ENCODE data around the gene RBM7. TPM values are rescaled to one million over a fixed set of nuclear protein-coding genes. Genes with fewer than 3 reads are reported as not detected.

Gene RBM7
- total RNA-seq, 1 experiment from 2014 or later, result 41.1 TPM

DNA sequence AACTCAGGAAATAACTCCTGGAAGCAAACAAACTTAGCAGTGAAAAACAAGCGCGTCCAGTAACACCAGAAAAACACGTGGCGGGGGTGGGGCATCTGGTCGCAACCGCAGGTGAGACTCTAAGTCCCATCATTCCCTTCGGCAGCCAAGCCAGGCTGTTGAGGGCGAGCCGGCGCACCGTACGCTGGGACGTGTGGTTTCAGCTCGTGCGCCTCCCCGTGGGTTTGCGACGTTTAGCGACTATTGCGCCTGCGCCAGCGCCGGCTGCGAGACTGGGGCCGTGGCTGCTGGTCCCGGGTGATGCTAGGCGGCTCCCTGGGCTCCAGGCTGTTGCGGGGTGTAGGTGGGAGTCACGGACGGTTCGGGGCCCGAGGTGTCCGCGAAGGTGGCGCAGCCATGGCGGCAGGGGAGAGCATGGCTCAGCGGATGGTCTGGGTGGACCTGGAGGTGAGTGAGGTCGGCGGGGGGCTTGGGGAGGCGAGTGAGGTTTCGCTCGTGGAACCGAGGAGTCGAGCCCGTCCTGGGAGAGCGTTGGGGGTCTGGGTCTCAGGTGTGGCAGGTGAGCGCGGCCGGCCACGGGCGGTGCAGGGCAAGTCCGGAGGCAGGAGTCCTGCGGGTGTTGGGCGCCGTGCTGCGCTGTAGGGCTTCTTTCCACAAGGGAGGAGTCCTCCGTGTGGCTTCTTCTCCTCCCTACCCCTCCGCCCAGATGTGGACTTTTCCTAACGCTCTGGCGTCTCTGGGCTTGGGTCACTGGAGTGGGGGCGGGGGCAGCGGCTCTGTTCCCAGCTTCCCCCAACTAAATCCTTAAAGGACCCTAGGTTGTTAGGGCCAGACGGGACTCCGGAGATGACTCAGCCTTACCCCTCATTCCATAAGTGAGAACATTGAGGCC lies 39.0 kb downstream of the RBM7 start, which contains the start of gene REXO2:
REXO2 (plus strand) TSS at position 239 of the 892 bp plus-strand sequence; CDS start at position 301, 62 bp downstream.
- H3K27me3 ChIP-seq (replicated peaks; ENCODE audit: insufficient read depth, low read depth, low read length, poor library complexity), result no peaks in the 10 kb centered on the region
- no peaks in the 10 kb centered on the region for H3K36me3 ChIP-seq (ENCODE audit: insufficient read depth, low read length, poor library complexity, severe bottlenecking)
- no peaks in the 10 kb centered on the region for H3K9me3 ChIP-seq (ENCODE audit: low read depth, low read length, poor library complexity, severe bottlenecking)
- H3K4me1 ChIP-seq (ENCODE audit: insufficient read depth, low read length, poor library complexity, severe bottlenecking), result peaks cover 3% of the 10 kb centered on the region
- ChIA-PET POLR2A (ENCODE audit: low non-redundant PET) (no interaction called here), CTCF (no interaction called here)
- DNase-seq (ENCODE audit: low spot score), result peak; percentile 99
- TF ChIP-seq, protein P1, sequence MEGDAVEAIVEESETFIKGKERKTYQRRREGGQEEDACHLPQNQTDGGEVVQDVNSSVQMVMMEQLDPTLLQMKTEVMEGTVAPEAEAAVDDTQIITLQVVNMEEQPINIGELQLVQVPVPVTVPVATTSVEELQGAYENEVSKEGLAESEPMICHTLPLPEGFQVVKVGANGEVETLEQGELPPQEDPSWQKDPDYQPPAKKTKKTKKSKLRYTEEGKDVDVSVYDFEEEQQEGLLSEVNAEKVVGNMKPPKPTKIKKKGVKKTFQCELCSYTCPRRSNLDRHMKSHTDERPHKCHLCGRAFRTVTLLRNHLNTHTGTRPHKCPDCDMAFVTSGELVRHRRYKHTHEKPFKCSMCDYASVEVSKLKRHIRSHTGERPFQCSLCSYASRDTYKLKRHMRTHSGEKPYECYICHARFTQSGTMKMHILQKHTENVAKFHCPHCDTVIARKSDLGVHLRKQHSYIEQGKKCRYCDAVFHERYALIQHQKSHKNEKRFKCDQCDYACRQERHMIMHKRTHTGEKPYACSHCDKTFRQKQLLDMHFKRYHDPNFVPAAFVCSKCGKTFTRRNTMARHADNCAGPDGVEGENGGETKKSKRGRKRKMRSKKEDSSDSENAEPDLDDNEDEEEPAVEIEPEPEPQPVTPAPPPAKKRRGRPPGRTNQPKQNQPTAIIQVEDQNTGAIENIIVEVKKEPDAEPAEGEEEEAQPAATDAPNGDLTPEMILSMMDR (conservative IDR thresholded peaks at IDR 0.05; ENCODE audit: low read depth, low read length), result peak; percentile 8; the same call in 1 of the 2 replicates
- no peak for TF ChIP-seq EZH2 (IDR thresholded peaks at IDR 0.05; ENCODE audit: borderline replicate concordance, low read depth, low read length, poor library complexity, severe bottlenecking)
- peak within 1 kb of the TSS; percentile 74 for H3K4me3 ChIP-seq (ENCODE audit: low read depth, low read length, poor library complexity, severe bottlenecking)
- BruUV-seq (replicated peaks), result no TSS peak
- intact Hi-C loops (cut with micrococcal nuclease; ENCODE audit: unreplicated experiment), result loop anchor here (5.0 kb wide), 1 partner anchor 37 kb away; the partner anchor contains the start of genes C11orf71 and RBM7
- H3K27ac ChIP-seq (ENCODE audit: low read depth, low read length, poor library complexity, severe bottlenecking), result peak within 1 kb of the TSS; percentile 52

DNA sequence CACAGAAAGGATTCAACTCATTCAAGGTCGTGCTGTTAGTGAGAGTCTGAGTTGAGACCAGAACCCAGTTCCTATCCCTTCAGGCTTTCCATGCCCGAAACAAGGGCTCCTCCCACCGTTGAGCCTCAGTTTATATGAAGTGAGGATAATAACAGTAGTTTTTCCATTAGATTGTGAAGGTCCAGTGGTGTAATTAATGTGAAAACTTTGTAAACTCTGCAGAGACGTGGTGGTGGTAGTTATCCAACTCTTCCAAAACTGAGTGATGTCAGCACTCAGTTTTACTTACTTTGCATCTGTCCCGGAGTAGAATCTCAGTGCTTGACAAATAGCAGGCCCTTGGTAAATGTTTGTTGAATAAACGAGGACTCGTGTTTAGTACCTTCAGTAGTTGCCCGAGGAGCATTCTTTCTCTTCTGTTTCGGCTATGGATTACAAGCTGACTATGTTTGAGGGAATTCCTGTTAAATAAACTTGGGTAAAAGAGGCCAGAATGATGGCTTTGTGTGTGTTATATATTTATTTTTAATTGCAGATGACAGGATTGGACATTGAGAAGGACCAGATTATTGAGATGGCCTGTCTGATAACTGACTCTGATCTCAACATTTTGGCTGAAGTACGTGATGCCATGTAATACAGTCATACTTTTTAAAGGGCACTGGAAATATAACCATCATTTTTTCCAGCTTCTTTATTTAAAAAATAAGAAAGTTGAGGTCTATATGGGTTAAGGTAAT lies 39.8 kb downstream of the RBM7 start:
- POLR2A ChIA-PET (ENCODE audit: low non-redundant PET), result no interaction called here
- CTCF ChIA-PET, result no interaction called here
- H3K27ac ChIP-seq (ENCODE audit: low read depth, low read length, poor library complexity, severe bottlenecking), result peak overlapping the region; percentile 52
- peak overlapping the region; percentile 74 for H3K4me3 ChIP-seq (ENCODE audit: low read depth, low read length, poor library complexity, severe bottlenecking)
- no TSS peak for BruUV-seq (replicated peaks)
- H3K9me3 ChIP-seq (ENCODE audit: low read depth, low read length, poor library complexity, severe bottlenecking), result no peaks in the 10 kb centered on the region
- no peaks in the 10 kb centered on the region for H3K36me3 ChIP-seq (ENCODE audit: insufficient read depth, low read length, poor library complexity, severe bottlenecking)
- TF ChIP-seq, protein P1 (conservative IDR thresholded peaks at IDR 0.05; ENCODE audit: low read depth, low read length), result no peak
- no peak for TF ChIP-seq EZH2 (IDR thresholded peaks at IDR 0.05; ENCODE audit: borderline replicate concordance, low read depth, low read length, poor library complexity, severe bottlenecking)
- no peaks in the 10 kb centered on the region for H3K27me3 ChIP-seq (replicated peaks; ENCODE audit: insufficient read depth, low read depth, low read length, poor library complexity)
- peaks cover 3% of the 10 kb centered on the region for H3K4me1 ChIP-seq (ENCODE audit: insufficient read depth, low read length, poor library complexity, severe bottlenecking)
- DNase-seq (ENCODE audit: low spot score), result no peak
- intact Hi-C loops (cut with micrococcal nuclease; ENCODE audit: unreplicated experiment), result no loop called here

DNA sequence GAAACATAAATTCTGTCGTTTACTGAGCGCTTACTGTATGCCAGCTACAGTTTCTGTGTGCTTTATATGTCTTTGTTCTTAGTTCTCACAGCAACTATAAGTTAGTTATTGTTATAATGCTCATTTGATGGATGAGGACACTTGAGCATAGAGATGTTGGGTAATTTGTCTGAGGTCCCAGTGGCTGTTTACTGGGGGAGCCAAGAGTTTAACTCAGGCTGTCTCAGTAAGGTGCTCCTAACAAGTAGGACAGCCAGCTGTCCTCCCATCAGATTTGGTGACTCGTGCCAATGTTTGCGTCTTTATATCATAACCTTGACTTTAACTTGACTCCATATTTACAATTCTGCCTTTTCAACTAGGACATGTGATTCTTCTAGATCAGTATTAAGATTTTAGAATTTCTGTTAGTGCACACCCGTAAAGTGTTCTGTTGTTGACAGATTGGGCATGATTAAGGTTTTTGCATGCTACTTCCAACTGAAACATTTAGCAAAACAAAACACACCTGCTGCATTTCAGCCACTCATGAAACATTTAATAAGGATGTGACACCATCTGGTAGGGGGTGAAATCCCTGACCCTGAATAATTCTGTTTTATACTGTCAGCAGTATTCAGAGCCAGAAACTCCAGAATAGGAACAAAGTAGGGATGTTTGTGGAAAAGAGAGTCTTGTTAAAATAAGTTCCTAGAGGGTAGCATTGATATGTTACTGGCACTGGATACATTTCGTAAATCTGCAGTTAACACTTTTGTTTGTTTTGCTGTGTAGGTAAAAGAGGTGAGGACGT lies 40.7 kb downstream of the RBM7 start:
- DNase-seq (ENCODE audit: low spot score), result no peak
- Histone ChIP-seq H3K27ac (ENCODE audit: low read depth, low read length, poor library complexity, severe bottlenecking) (no peak overlapping the region), H3K27me3 (replicated peaks; ENCODE audit: insufficient read depth, low read depth, low read length, poor library complexity) (no peaks in the 10 kb centered on the region), H3K4me1 (ENCODE audit: insufficient read depth, low read length, poor library complexity, severe bottlenecking) (peaks cover 3% of the 10 kb centered on the region), H3K36me3 (ENCODE audit: insufficient read depth, low read length, poor library complexity, severe bottlenecking) (no peaks in the 10 kb centered on the region), H3K9me3 (ENCODE audit: low read depth, low read length, poor library complexity, severe bottlenecking) (no peaks in the 10 kb centered on the region), H3K4me3 (ENCODE audit: low read depth, low read length, poor library complexity, severe bottlenecking) (peak overlapping the region; percentile 74)
- ChIA-PET CTCF (no interaction called here), POLR2A (ENCODE audit: low non-redundant PET) (no interaction called here)
- no peak for TF ChIP-seq EZH2 (IDR thresholded peaks at IDR 0.05; ENCODE audit: borderline replicate concordance, low read depth, low read length, poor library complexity, severe bottlenecking)
- TF ChIP-seq, protein P1 (conservative IDR thresholded peaks at IDR 0.05; ENCODE audit: low read depth, low read length), result no peak
- BruUV-seq (replicated peaks), result no TSS peak
- intact Hi-C loops (cut with micrococcal nuclease; ENCODE audit: unreplicated experiment), result no loop called here
